H1 (cell line): ENCODE measurements around the gene SYMPK. TPM values are rescaled to one million over a fixed set of nuclear protein-coding genes. Genes with fewer than 3 reads are reported as not detected.

Source experiments
- CTCF ChIA-PET: fragments of 300-600 bp; sonication (Branson Sonifier 250); formaldehyde crosslinking; loops from one replicate; lab custom pipeline; 2021; ENCODE audit not compliant: partially characterized antibody; lab: Charles Lee
- POLR2A ChIA-PET: fragments of 300-600 bp; sonication (Branson Sonifier 250); formaldehyde crosslinking; loops from one replicate; lab custom pipeline; 2021; ENCODE audit warnings: inconsistent platforms; ENCODE audit not compliant: partially characterized antibody; lab: Charles Lee
- DNase-seq, 2 experiments: peaks; one replicate each; pipeline versions ENCODE4 v3.0.0 to v3.0.0-alpha.2; 2010 to 2022; ENCODE audit warnings: low spot score in 2 of 2, low read depth in 1 of 2, mixed read lengths in 1 of 2
- FAIRE-seq: peaks from 2 replicates; lab custom pipeline; 2011; peaks lifted over from hg19 to GRCh38; lab: Jason Lieb, UNC
- H2AFZ ChIP-seq: 2 replicates; pipeline ENCODE4 v1.8.1; 2012; ENCODE audit warnings: low read length, inconsistent platforms
- H2AK5ac ChIP-seq: 2 replicates; pipeline ENCODE4 v1.6.1; 2013; ENCODE audit warnings: low read depth, low read length
- H2BK120ac ChIP-seq: replicated peaks from 2 replicates; pipeline ENCODE3; 2013; ENCODE audit warnings: low read depth, low read length, inconsistent platforms
- H2BK12ac ChIP-seq: 2 replicates; pipeline ENCODE4 v1.6.1; 2013; ENCODE audit warnings: low read depth, low read length
- H2BK15ac ChIP-seq: 2 replicates; pipeline ENCODE4 v1.6.1; 2013; ENCODE audit warnings: low read length
- H2BK20ac ChIP-seq: 2 replicates; pipeline ENCODE4 v1.6.1; 2013; ENCODE audit warnings: low read length
- H2BK5ac ChIP-seq: 2 replicates; pipeline ENCODE4 v1.6.1; 2013; ENCODE audit warnings: low read depth, low read length
- H3K14ac ChIP-seq: 2 replicates; pipeline ENCODE4 v1.6.1; 2013; ENCODE audit warnings: inconsistent platforms; ENCODE audit not compliant: insufficient read length
- H3K18ac ChIP-seq: 2 replicates; pipeline ENCODE4 v1.6.1; 2013; ENCODE audit warnings: low read length; ENCODE audit errors: extremely low read depth
- H3K23ac ChIP-seq: 2 replicates; pipeline ENCODE4 v1.6.1; 2013; ENCODE audit warnings: inconsistent platforms; ENCODE audit not compliant: insufficient read length
- H3K23me2 ChIP-seq: 2 replicates; pipeline ENCODE4 v1.6.1; 2013; ENCODE audit warnings: low read depth, low read length
- H3K27ac ChIP-seq: 2 replicates; pipeline ENCODE4 v1.6.1; 2011; ENCODE audit warnings: low read depth, low read length, inconsistent platforms
- H3K27me3 ChIP-seq, 4 experiments: replicated peaks in 1 of 4; 1 replicate in 1 of 4; 2 replicates in 3 of 4; pipeline versions ENCODE4 v1.6.1 to v1.8.1; 2011 to 2013; ENCODE audit warnings: low read length in 3 of 4, mild to moderate bottlenecking in 3 of 4, inconsistent platforms in 2 of 4, mixed read lengths in 2 of 4, moderate library complexity in 1 of 4; ENCODE audit not compliant: control insufficient read depth in 3 of 4, insufficient read depth in 3 of 4; ENCODE audit errors: extremely low read depth in 1 of 4
- H3K36me3 ChIP-seq, 4 experiments: 2 replicates each; pipeline versions ENCODE4 v1.6.1 to v1.8.1; 2011 to 2013; ENCODE audit warnings: mild to moderate bottlenecking in 4 of 4, low read length in 3 of 4, moderate library complexity in 2 of 4, control low read depth in 1 of 4, inconsistent platforms in 1 of 4; ENCODE audit not compliant: insufficient read depth in 4 of 4, control insufficient read depth in 2 of 4
- H3K4ac ChIP-seq: replicated peaks from 2 replicates; pipeline ENCODE3; 2013; ENCODE audit warnings: low read length, low read depth, mixed read lengths, inconsistent platforms; ENCODE audit not compliant: insufficient read length
- H3K4me1 ChIP-seq, 4 experiments: replicated peaks in 1 of 4; 1 replicate in 1 of 4; 2 replicates in 3 of 4; pipeline versions ENCODE4 v1.6.1 to v1.8.1; 2011 to 2013; ENCODE audit warnings: low read length in 3 of 4, inconsistent platforms in 2 of 4, mixed read lengths in 1 of 4; ENCODE audit not compliant: insufficient read depth in 4 of 4, control insufficient read depth in 3 of 4
- H3K4me2 ChIP-seq, 2 experiments: 2 replicates each; pipeline versions ENCODE4 v1.6.1 to v1.8.1; 2011 to 2013; ENCODE audit warnings: low read depth in 2 of 2, low read length in 2 of 2, control low read depth in 1 of 2, inconsistent platforms in 1 of 2, mild to moderate bottlenecking in 1 of 2; ENCODE audit not compliant: insufficient read depth in 1 of 2
- H3K4me3 ChIP-seq, 4 experiments: fragments of 200-600, 300-600 bp in 1 of 4; sonication (generic), shearing (Covaris generic), sonication (Bioruptor Twin) in 1 of 4; 2 replicates each; pipeline versions ENCODE4 v1.5.1 to v1.8.1; 2011 to 2016; ENCODE audit warnings: low read length in 4 of 4, low read depth in 3 of 4, control low read depth in 2 of 4, inconsistent platforms in 2 of 4, mild to moderate bottlenecking in 2 of 4, mixed read lengths in 1 of 4, moderate library complexity in 1 of 4; ENCODE audit not compliant: insufficient read depth in 2 of 4; ENCODE audit errors: extremely low read depth in 1 of 4
- H3K56ac ChIP-seq: replicated peaks from 2 replicates; pipeline ENCODE3; 2013; ENCODE audit warnings: low read depth, mild to moderate bottlenecking, mixed read lengths, low read length, inconsistent platforms; ENCODE audit not compliant: insufficient read length
- H3K79me1 ChIP-seq: 2 replicates; pipeline ENCODE4 v1.6.1; 2013; ENCODE audit warnings: low read depth, low read length, control low read depth
- H3K79me2 ChIP-seq, 2 experiments: 2 replicates each; pipeline versions ENCODE4 v1.6.1 to v1.8.1; 2012 to 2013; ENCODE audit warnings: low read length in 2 of 2, mild to moderate bottlenecking in 2 of 2, inconsistent platforms in 1 of 2; ENCODE audit not compliant: insufficient read depth in 2 of 2, control insufficient read depth in 1 of 2
- H3K9ac ChIP-seq, 4 experiments: replicated peaks in 1 of 4; 1 replicate in 1 of 4; 2 replicates in 3 of 4; pipeline versions ENCODE4 v1.6.1 to v1.8.1; 2011 to 2013; ENCODE audit warnings: low read depth in 3 of 4, low read length in 3 of 4, control low read depth in 2 of 4, mild to moderate bottlenecking in 2 of 4, moderate library complexity in 2 of 4, inconsistent platforms in 1 of 4; ENCODE audit errors: extremely low read depth in 1 of 4
- H3K9me3 ChIP-seq, 2 experiments: 2 replicates each; pipeline versions ENCODE4 v1.6.1 to v1.8.1; 2012 to 2013; ENCODE audit warnings: mild to moderate bottlenecking in 2 of 2, moderate library complexity in 2 of 2, control low read depth in 1 of 2, inconsistent platforms in 1 of 2, low read depth in 1 of 2, low read length in 1 of 2, mixed read lengths in 1 of 2; ENCODE audit not compliant: insufficient read depth in 2 of 2
- H4K20me1 ChIP-seq, 2 experiments: replicated peaks in 1 of 2; 2 replicates each; pipeline versions ENCODE3 to v1.8.1; 2011 to 2013; ENCODE audit warnings: inconsistent platforms in 2 of 2, low read length in 2 of 2, mild to moderate bottlenecking in 1 of 2; ENCODE audit not compliant: insufficient read depth in 2 of 2, control insufficient read depth in 1 of 2
- H4K5ac ChIP-seq: 2 replicates; pipeline ENCODE4 v1.6.1; 2013; ENCODE audit warnings: low read length, low read depth, mixed read lengths, inconsistent platforms; ENCODE audit not compliant: insufficient read length
- H4K8ac ChIP-seq: 2 replicates; pipeline ENCODE4 v1.8.0; 2013; ENCODE audit warnings: mild to moderate bottlenecking, moderate library complexity, low read length, inconsistent platforms; ENCODE audit not compliant: insufficient read depth; ENCODE audit errors: extremely low read depth
- H4K91ac ChIP-seq: replicated peaks from 2 replicates; pipeline ENCODE3; 2013; ENCODE audit warnings: low read length, mixed read lengths, inconsistent platforms; ENCODE audit not compliant: insufficient read length
- CEBPB ChIP-seq: IDR thresholded peaks from 2 replicates; pipeline ENCODE4 v1.6.1; 2012; ENCODE audit warnings: low read depth, low read length
- GTF2F1 ChIP-seq: IDR thresholded peaks from 2 replicates; pipeline ENCODE4 v1.6.1; 2012; ENCODE audit warnings: low read depth, low read length, improper control_type of control experiment, borderline replicate concordance
- MAX ChIP-seq: IDR thresholded peaks from 2 replicates; pipeline ENCODE4 v1.6.1; 2012; ENCODE audit warnings: inconsistent platforms
- NRF1 ChIP-seq: IDR thresholded peaks from 2 replicates; pipeline ENCODE4 v1.6.1; 2011; ENCODE audit warnings: mild to moderate bottlenecking, low read depth, low read length, improper control_type of control experiment
- POLR2AphosphoS5 ChIP-seq: IDR thresholded peaks from 2 replicates; pipeline ENCODE4 v1.6.1; 2011; ENCODE audit warnings: low read depth, low read length
- RNF2 ChIP-seq: fragments of 200-900, 300-1000 bp; sonication (generic); IDR thresholded peaks from 2 replicates; pipeline ENCODE4 v1.7.1; 2016; ENCODE audit warnings: borderline replicate concordance, low read depth, mild to moderate bottlenecking, antibody characterized with exemption, low read length; ENCODE audit not compliant: poor library complexity, severe bottlenecking; ENCODE audit errors: missing control alignments
- RXRA ChIP-seq: IDR thresholded peaks from 2 replicates; pipeline ENCODE4 v1.6.1; 2011; ENCODE audit warnings: low read depth, mild to moderate bottlenecking, low read length, moderate library complexity; ENCODE audit not compliant: insufficient read depth
- SP2 ChIP-seq: IDR thresholded peaks from 2 replicates; pipeline ENCODE4 v1.6.1; 2012; ENCODE audit warnings: mild to moderate bottlenecking, low read length, inconsistent platforms
- WGBS, 2 experiments: shearing (Covaris generic) in 1 of 2; methylation state at CpG; one replicate each; pipeline versions ENCODE4 v1.1.6 to v1.1.7; 2013 to 2015; ENCODE audit warnings: low lambda C conversion rate in 2 of 2, mixed read lengths in 2 of 2, inconsistent platforms in 1 of 2, low coverage in 1 of 2, missing lambda C conversion rate in 1 of 2; ENCODE audit not compliant: insufficient replicate concordance in 2 of 2, insufficient coverage in 1 of 2, insufficient read length in 1 of 2; ENCODE audit errors: extremely low coverage in 1 of 2, missing lambda C conversion rate in 1 of 2; 5-methylcytosine and 5-hydroxymethylcytosine counted together
- polyA plus RNA-seq, 7 experiments: library from polyadenylated mRNA; depleted of rRNA in 3 of 7; stranded (reverse) in 5 of 7; unstranded in 2 of 7; fragments of >200 nt in 5 of 7; fragments of 200-250 nt in 2 of 7; gene quantifications; 1 replicate in 5 of 7; 2 replicates in 1 of 7; 4 replicates in 1 of 7; pipeline versions ENCODE4 v1.2.1 to v1.2.3, GENCODE V29; 2011 to 2013; ENCODE audit warnings: missing spikeins in 2 of 7, mixed read lengths in 2 of 7
- total RNA-seq: library from RNA; stranded (reverse); fragmentation: NEBNext Ultra II Directional; extraction: Animal tissue kit (Norgen Biotek cat#: 25700); gene quantifications from 2 replicates; pipeline ENCODE4 v1.2.1, GENCODE V29; 2021

Gene SYMPK
- total and polyA plus RNA-seq, 2 of the 8 experiments (the other 6 are each of a cell fraction or from before 2014, with no cell fraction given), result 93.6 to 99.5 TPM

DNA sequence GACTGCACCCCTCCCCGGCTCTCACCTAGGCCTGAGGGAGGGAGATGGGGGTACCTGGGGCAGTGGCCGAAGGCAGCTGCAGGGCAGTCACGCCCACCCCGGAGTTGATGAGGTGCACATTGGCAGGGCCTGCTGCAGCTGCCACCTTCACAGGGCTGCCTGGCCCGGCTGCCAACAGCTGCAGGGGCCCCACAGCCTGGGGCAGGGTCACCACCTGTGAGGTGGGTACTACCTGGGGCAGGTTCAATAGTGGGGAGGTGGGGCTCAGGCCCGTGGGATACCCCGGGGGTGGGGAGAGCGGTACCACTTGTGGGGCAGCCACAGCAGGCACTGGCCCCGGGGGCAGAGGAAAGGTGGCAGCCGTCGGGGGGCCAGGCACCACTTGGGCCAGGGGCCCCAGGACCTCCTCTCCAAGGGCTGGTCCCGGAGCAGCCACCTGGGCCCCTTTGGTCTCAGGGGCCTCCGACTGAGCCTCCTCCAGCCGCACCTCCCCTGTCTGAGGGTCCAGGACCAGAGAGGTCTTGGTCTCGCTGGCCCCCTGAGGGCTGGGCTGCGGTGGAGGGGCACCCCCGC is 96.6 kb downstream of the SYMPK start:
- Histone ChIP-seq H2AFZ (no peak overlapping the region), H3K4me2 (peak overlapping the region; percentile 61 to 94), H2BK15ac (0 out of 2 replicates have a peak overlapping the region, but pooled peaks have one; percentile 61), H3K79me1 (no peaks in the 10 kb centered on the region), H4K91ac (peak overlapping the region; percentile 34), H2BK5ac (no peak overlapping the region), H2BK20ac (no peak overlapping the region), H4K20me1 (peaks cover 0 to 3% of the 10 kb centered on the region in 2 experiments), H3K4ac (peak overlapping the region; percentile 44), H2AK5ac (no peak overlapping the region), H2BK120ac (no peak overlapping the region), H3K27me3 (peaks cover 0 to 2% (median 0%) of the 10 kb centered on the region in 4 experiments; a peak in 1 of 7 replicates), H3K23me2 (peaks cover 26% of the 10 kb centered on the region), H4K8ac (peak overlapping the region; percentile 62; the same call in 1 of the 2 replicates), H3K9ac (no peak overlapping the region), H3K4me3 (peak overlapping the region in 2 of 4 experiments; percentile 79 to 89; a peak in 5 of 8 replicates), H3K56ac (no peak overlapping the region), H4K5ac (no peak overlapping the region), H3K9me3 (no peaks in the 10 kb centered on the region), H3K4me1 (peaks cover 7 to 41% (median 33%) of the 10 kb centered on the region in 4 experiments), H3K23ac (no peak overlapping the region), H3K79me2 (no peaks in the 10 kb centered on the region), H3K18ac (0 out of 2 replicates have a peak overlapping the region, but pooled peaks have one; percentile 83), H3K14ac (no peak overlapping the region), H3K36me3 (no peaks in the 10 kb centered on the region; a peak in 1 of 8 replicates), H2BK12ac (peak overlapping the region; percentile 84; the same call in 1 of the 2 replicates), H3K27ac (no peak overlapping the region)
- TF ChIP-seq POLR2AphosphoS5 (no peak), MAX (no peak), RNF2 (no peak), CEBPB (no peak), GTF2F1 (no peak), RXRA (no peak), SP2 (no peak), NRF1 (no peak)
- CTCF ChIA-PET, result interaction anchor here (0.6 to 2.3 kb wide), 4 partner anchors 13 to 17 kb away, joined by 3 to 16 read pairs (median 4); no protein-coding TSS in a partner anchor
- no peak for FAIRE-seq
- 88% methylated on average over 13 of the region's 17 CpGs; no CpG with 5 or more reads in 1 of the 2 experiments for WGBS, 2 experiments
- POLR2A ChIA-PET, result interaction anchor here (0.8 to 16.2 kb wide), 11 partner anchors 8 to 97 kb away, joined by 3 to 284 read pairs (median 38); partner anchors contain the start of genes DMPK, FBXO46, MEIOSIN and QPCTL
- DNase-seq, result no peak
